GM12874 (cell line): ENCODE data around the gene SDK2.

ENCODE experiments used
- CTCF ChIP-seq: IDR thresholded peaks from 2 replicates; pipeline ENCODE4 v1.5.1; 2011; ENCODE audit warnings: low read depth, mild to moderate bottlenecking, control low read depth, low read length, moderate library complexity; ENCODE audit not compliant: insufficient read depth

Gene SDK2

GRCh38 chr17:73500414-73500999 lies 143.7 kb downstream of the SDK2 start:
- TF ChIP-seq CTCF: no peak

GRCh38 chr17:73498886-73499554 lies 145.2 kb downstream of the SDK2 start:
- no peak for TF ChIP-seq CTCF

- TF ChIP-seq CTCF: no peak
Observed at GRCh38 chr17:73498176-73498575, 146.1 kb downstream of the SDK2 start.

- TF ChIP-seq CTCF: no peak
Observed at GRCh38 chr17:73497721-73498120, 146.5 kb downstream of the SDK2 start.

- no peak for TF ChIP-seq CTCF
Observed at GRCh38 chr17:73496232-73496631, 148.0 kb downstream of the SDK2 start.

GRCh38 chr17:73495641-73496040 lies 148.6 kb downstream of the SDK2 start:
- no peak for TF ChIP-seq CTCF

- TF ChIP-seq CTCF: no peak
Observed at GRCh38 chr17:73494950-73495349, 149.3 kb downstream of the SDK2 start.
